Upper lobe of left lung (tissue), 6 donors: ENCODE measurements around the gene NLRP6. TPM values are rescaled to one million over a fixed set of nuclear protein-coding genes. Genes with fewer than 3 reads are reported as not detected.
"Not testable (repeated sequence)": the region's sequence is repeated elsewhere in the genome, so short reads cannot be mapped to it uniquely, and the experiment has no call there.

ENCODE experiments used
- ATAC-seq, 2 donors: fragments of 200-7000 bp; cut with Tn5 transposase; one replicate each; pipeline ENCODE4 v1.9.1; 2022; ENCODE audit warnings: mild to moderate bottlenecking in 2 of 2, moderate library complexity in 2 of 2; ENCODE audit not compliant: low FRiP score in 2 of 2
- DNase-seq, 2 donors: peaks; one replicate each; pipeline ENCODE4 v3.0.0-alpha.2; 2019 to 2020
- H3K27ac ChIP-seq, 4 donors: fragments of 200-600 bp; sonication (generic); one replicate each; pipeline ENCODE4 v1.5.1; 2016 to 2019
- H3K27me3 ChIP-seq, 4 donors: fragments of 200-600 bp; sonication (generic); one replicate each; pipeline ENCODE4 v1.5.1; 2017 to 2019
- H3K36me3 ChIP-seq, 4 donors: fragments of 200-600 bp; sonication (generic); one replicate each; pipeline ENCODE4 v1.5.1; 2016 to 2019
- H3K4me1 ChIP-seq, 4 donors: fragments of 200-600 bp; sonication (generic); one replicate each; pipeline ENCODE4 v1.5.1; 2018 to 2019
- H3K4me3 ChIP-seq, 4 donors: fragments of 200-600 bp; sonication (generic); one replicate each; pipeline ENCODE4 v1.5.1; 2017 to 2019; ENCODE audit warnings: mild to moderate bottlenecking in 2 of 4, moderate library complexity in 1 of 4
- H3K9me3 ChIP-seq, 4 donors: fragments of 200-600 bp; sonication (generic); one replicate each; pipeline ENCODE4 v1.5.1; 2018 to 2019
- CTCF ChIP-seq, 6 experiments: fragments of 450-650 bp in 4 of 6; fragments of 200-600 bp in 2 of 6; sonication (generic) in 2 of 6; IDR thresholded peaks; one replicate each; pipeline ENCODE4 v1.5.1; 2016 to 2019; ENCODE audit warnings: antibody characterized with exemption in 6 of 6
- EP300 ChIP-seq, 4 donors: sonication (generic); formaldehyde crosslinking; IDR thresholded peaks; one replicate each; pipeline ENCODE4 v1.5.1; 2017; ENCODE audit warnings: antibody characterized with exemption in 4 of 4, control low read depth in 2 of 4
- POLR2A ChIP-seq, 4 donors: fragments of 450-650 bp; IDR thresholded peaks; one replicate each; pipeline ENCODE4 v1.5.1; 2016 to 2017; ENCODE audit warnings: antibody characterized with exemption in 4 of 4, mild to moderate bottlenecking in 2 of 4
- POLR2AphosphoS5 ChIP-seq, 2 donors: sonication (generic); formaldehyde crosslinking; IDR thresholded peaks; one replicate each; pipeline ENCODE4 v1.5.1; 2017; ENCODE audit warnings: antibody characterized with exemption in 2 of 2
- WGBS, 2 donors: methylation state at CpG; one replicate each; pipeline ENCODE4 v1.1.5; 2017 to 2018; 5-methylcytosine and 5-hydroxymethylcytosine counted together
- total RNA-seq, 6 donors: library from RNA; depleted of rRNA in 4 of 6; stranded (reverse); fragments of >200 nt in 4 of 6; gene quantifications; one replicate each; pipeline versions ENCODE4 v1.1.0 to v1.2.1, GENCODE V29; 2016 to 2021
- donor health status: DM: no; HTN: no; CAD: no; lungs with moderate emphysema.
- donor health status: DM: no; HTN: yes; CAD: no; lungs with severe emphysema.

The NLRP6 gene
- total RNA-seq, 6 donors from 2014 or later, result 1.3 to 7.3 (median 3.1) TPM

GRCh38 chr11:235609-235996 is 42.6 kb upstream of the NLRP6 start:
- peak overlapping the region; percentile 80 to 98 (median 89) for H3K4me3 ChIP-seq
- H3K27ac ChIP-seq, result peak overlapping the region; percentile 92 to 97 (median 96)
- TF ChIP-seq POLR2A (IDR thresholded peaks at IDR 0.05), result no peak
- no peak for TF ChIP-seq POLR2AphosphoS5 (IDR thresholded peaks at IDR 0.05)
- no peak for TF ChIP-seq EP300 (IDR thresholded peaks at IDR 0.05)
- TF ChIP-seq CTCF (IDR thresholded peaks at IDR 0.05), result no peak

GRCh38 chr11:235997-236773 is 42.0 kb upstream of the NLRP6 start, which contains the start of gene SIRT3:
TSS of gene SIRT3 (minus strand) at chr11:236342. CDS start at chr11:236328, 14 bp downstream.
- DNase-seq (peak; percentile 89 to 97), ATAC-seq (peak; percentile 94 to 96)
- peak; percentile 35 to 37 for TF ChIP-seq POLR2AphosphoS5 (IDR thresholded peaks at IDR 0.05)
- peak in 3 of 4 donors; percentile 23 to 69 (median 58) for TF ChIP-seq POLR2A (IDR thresholded peaks at IDR 0.05)
- peak in 5 of 6 experiments; percentile 19 to 52 (median 27) for TF ChIP-seq CTCF (IDR thresholded peaks at IDR 0.05)
- no peak for TF ChIP-seq EP300 (IDR thresholded peaks at IDR 0.05)
- H3K9me3 ChIP-seq, result no peaks in the 10 kb centered on the region
- no peaks in the 10 kb centered on the region for H3K27me3 ChIP-seq
- peak within 1 kb of the TSS; percentile 92 to 97 (median 96) for H3K27ac ChIP-seq
- H3K4me1 ChIP-seq, result peaks cover 21 to 31% (median 23%) of the 10 kb centered on the region in 4 donors
- WGBS, 2 donors, result 0% methylated on average over 7 to 28 of the region's 70 CpGs
- H3K4me3 ChIP-seq, result peak within 1 kb of the TSS; percentile 80 to 98 (median 89)
- H3K36me3 ChIP-seq, result peaks cover 0 to 18% (median 5%) of the 10 kb centered on the region in 4 donors

More at GRCh38 chr11:235609-235996, 42.6 kb upstream of the NLRP6 start:
- Histone ChIP-seq H3K9me3 (no peaks in the 10 kb centered on the region), H3K27me3 (no peaks in the 10 kb centered on the region), H3K36me3 (peaks cover 0 to 12% (median 2%) of the 10 kb centered on the region in 4 donors), H3K4me1 (peaks cover 21 to 31% (median 23%) of the 10 kb centered on the region in 4 donors)
- WGBS, 2 donors, result 3 to 4% methylated on average over 13 of the region's 13 CpGs
- DNase-seq (no peak), ATAC-seq (no peak)

GRCh38 chr11:236774-237767 is 41.1 kb upstream of the NLRP6 start, which contains the start of gene PSMD13:
TSS of gene PSMD13 (plus strand) at chr11:236976. CDS start at chr11:237050, 74 bp downstream.
- H3K9me3 ChIP-seq, result no peaks in the 10 kb centered on the region
- DNase-seq, result peak; percentile 89 to 98
- peak within 1 kb of the TSS; percentile 92 to 97 (median 96) for H3K27ac ChIP-seq
- H3K36me3 ChIP-seq, result peaks cover 0 to 27% (median 8%) of the 10 kb centered on the region in 4 donors
- ATAC-seq, result peak; percentile 97 to 98
- WGBS, 2 donors, result 2 to 3% methylated on average over 28 to 51 of the region's 62 CpGs
- H3K4me1 ChIP-seq, result peaks cover 21 to 31% (median 23%) of the 10 kb centered on the region in 4 donors
- peak within 1 kb of the TSS; percentile 80 to 98 (median 89) for H3K4me3 ChIP-seq
- no peaks in the 10 kb centered on the region for H3K27me3 ChIP-seq
- TF ChIP-seq CTCF (IDR thresholded peaks at IDR 0.05) (peak in 2 of 6 experiments; percentile 22 to 29), POLR2A (IDR thresholded peaks at IDR 0.05) (peak in 3 of 4 donors; percentile 66 to 78 (median 75)), POLR2AphosphoS5 (IDR thresholded peaks at IDR 0.05) (peak; percentile 86 to 87), EP300 (IDR thresholded peaks at IDR 0.05) (no peak)

GRCh38 chr11:238346-238745 is 39.9 kb upstream of the NLRP6 start:
- 87 to 91% methylated on average over 7 of the region's 7 CpGs for WGBS, 2 donors
- not testable (repeated sequence) for DNase-seq, H3K27ac ChIP-seq, H3K27me3 ChIP-seq, H3K9me3 ChIP-seq, H3K4me3 ChIP-seq, ATAC-seq
- peaks cover 21 to 31% (median 23%) of the 10 kb centered on the region in 4 donors for H3K4me1 ChIP-seq
- H3K36me3 ChIP-seq, result peaks cover 0 to 38% (median 14%) of the 10 kb centered on the region in 4 donors
